Loucy (cell line): ENCODE measurements around the gene DPP4.

ENCODE experiments used
- H2AFZ ChIP-seq: fragments of 200-600 bp; sonication (generic); 2 replicates; pipeline ENCODE4 v1.6.0; 2016; ENCODE audit warnings: antibody characterized with exemption, mild to moderate bottlenecking, low read length, moderate library complexity
- H3F3A ChIP-seq: fragments of 200-600 bp; 2 replicates; pipeline ENCODE4 v1.6.0; 2016; ENCODE audit warnings: antibody characterized with exemption, low read depth, mild to moderate bottlenecking
- H3K27me3 ChIP-seq: fragments of 200-600 bp; sonication (generic); 2 replicates; pipeline ENCODE4 v1.6.1; 2014; ENCODE audit warnings: low read length, mild to moderate bottlenecking; ENCODE audit not compliant: insufficient read depth, poor library complexity, severe bottlenecking
- H3K36me3 ChIP-seq: fragments of 200-600 bp; sonication (generic); 2 replicates; pipeline ENCODE4 v1.6.1; 2016; ENCODE audit warnings: low read length; ENCODE audit not compliant: insufficient read depth
- H3K4me1 ChIP-seq: fragments of 200-600 bp; sonication (generic); 2 replicates; pipeline ENCODE4 v1.5.1; 2014; ENCODE audit warnings: low read length, mild to moderate bottlenecking; ENCODE audit not compliant: insufficient read depth, poor library complexity, severe bottlenecking
- H3K4me2 ChIP-seq: fragments of 200-600 bp; sonication (generic); 2 replicates; pipeline ENCODE4 v1.6.0; 2014; ENCODE audit warnings: antibody characterized with exemption, low read length, low read depth, mild to moderate bottlenecking; ENCODE audit not compliant: poor library complexity, severe bottlenecking
- H3K4me3 ChIP-seq: fragments of 200-600 bp; sonication (generic); 2 replicates; pipeline ENCODE4 v1.5.1; 2014; ENCODE audit warnings: low read length, mild to moderate bottlenecking, mixed read lengths; ENCODE audit not compliant: poor library complexity, severe bottlenecking
- H3K79me2 ChIP-seq: fragments of 200-600 bp; sonication (generic); 2 replicates; pipeline ENCODE4 v1.6.1; 2014; ENCODE audit warnings: low read length; ENCODE audit not compliant: insufficient read depth
- H3K9ac ChIP-seq: fragments of 200-600 bp; sonication (generic); 2 replicates; pipeline ENCODE4 v1.6.0; 2014; ENCODE audit warnings: mild to moderate bottlenecking, low read depth, low read length, moderate library complexity; ENCODE audit not compliant: poor library complexity, severe bottlenecking
- H3K9me2 ChIP-seq: fragments of 200-600 bp; sonication (generic); replicated peaks from 2 replicates; pipeline ENCODE4 v1.6.1; 2016; ENCODE audit warnings: low read depth, low read length, mixed read lengths
- H3K9me3 ChIP-seq: fragments of 200-600 bp; sonication (generic); 2 replicates; pipeline ENCODE4 v1.6.1; 2014; ENCODE audit warnings: mild to moderate bottlenecking, antibody characterized with exemption, low read length, low read depth; ENCODE audit not compliant: insufficient read depth
- H4K20me1 ChIP-seq: fragments of 200-600 bp; sonication (generic); 2 replicates; pipeline ENCODE4 v1.6.0; 2014; ENCODE audit warnings: antibody characterized with exemption, low read length, mild to moderate bottlenecking; ENCODE audit not compliant: insufficient read depth, poor library complexity, severe bottlenecking
- CTCF ChIP-seq: fragments of 200-600 bp; sonication (generic); conservative IDR thresholded peaks from 2 replicates; pipeline ENCODE4 v1.5.1; 2014; ENCODE audit warnings: mild to moderate bottlenecking, antibody characterized with exemption, low read length
- EZH2phosphoT487 ChIP-seq: fragments of 200-600 bp; IDR thresholded peaks from 2 replicates; pipeline ENCODE4 v1.6.1; 2018; ENCODE audit warnings: antibody characterized with exemption, mild to moderate bottlenecking, moderate library complexity, borderline replicate concordance

Gene DPP4

GRCh38 chr2:162044586-162044985 lies 29.4 kb downstream of the DPP4 start:
- Histone ChIP-seq H3F3A (no peaks in the 10 kb centered on the region), H3K4me3 (no peak overlapping the region), H3K27me3 (no peaks in the 10 kb centered on the region), H3K4me1 (no peaks in the 10 kb centered on the region), H3K9me3 (no peaks in the 10 kb centered on the region), H2AFZ (no peak overlapping the region), H3K4me2 (no peak overlapping the region), H3K9ac (no peak overlapping the region), H4K20me1 (no peaks in the 10 kb centered on the region), H3K79me2 (no peaks in the 10 kb centered on the region), H3K9me2 (no peaks in the 10 kb centered on the region), H3K36me3 (no peaks in the 10 kb centered on the region)
- no peak for TF ChIP-seq CTCF
- TF ChIP-seq EZH2phosphoT487, result no peak

GRCh38 chr2:162043132-162043531 lies 30.9 kb downstream of the DPP4 start:
- Histone ChIP-seq H3K9me2 (no peaks in the 10 kb centered on the region), H3K79me2 (no peaks in the 10 kb centered on the region), H3K4me3 (no peak overlapping the region), H2AFZ (no peak overlapping the region), H3K4me1 (no peaks in the 10 kb centered on the region), H3K4me2 (no peak overlapping the region), H4K20me1 (no peaks in the 10 kb centered on the region), H3K36me3 (no peaks in the 10 kb centered on the region), H3F3A (no peaks in the 10 kb centered on the region), H3K27me3 (no peaks in the 10 kb centered on the region), H3K9me3 (no peaks in the 10 kb centered on the region), H3K9ac (no peak overlapping the region)
- TF ChIP-seq EZH2phosphoT487 (no peak), CTCF (no peak)

- no peaks in the 10 kb centered on the region for H3K9me3 ChIP-seq
- no peaks in the 10 kb centered on the region for H3K9me2 ChIP-seq
- H3K4me1 ChIP-seq, result no peaks in the 10 kb centered on the region
- no peak overlapping the region for H2AFZ ChIP-seq
- no peak overlapping the region for H3K4me3 ChIP-seq
- H3F3A ChIP-seq, result no peaks in the 10 kb centered on the region
- no peaks in the 10 kb centered on the region for H3K27me3 ChIP-seq
- no peak overlapping the region for H3K4me2 ChIP-seq
- H3K36me3 ChIP-seq, result no peaks in the 10 kb centered on the region
- no peaks in the 10 kb centered on the region for H3K79me2 ChIP-seq
- no peak overlapping the region for H3K9ac ChIP-seq
- no peak for TF ChIP-seq CTCF
- TF ChIP-seq EZH2phosphoT487, result no peak
- no peaks in the 10 kb centered on the region for H4K20me1 ChIP-seq
Observed at GRCh38 chr2:162041485-162041884, 32.5 kb downstream of the DPP4 start.
